ENCODE measurements around the gene PCF11.

The PCF11 gene

GRCh38 chr11:83161610-83162199, 4.8 kb downstream of the PCF11 start:
- Mint-ChIP-seq H3K36me3 (ENCODE audit: low read depth) (peaks cover 81% of the 10 kb centered on the region), H3K9me3 (no peaks in the 10 kb centered on the region), H3K4me3 (peak overlapping the region; percentile 99), H3K27ac (peak overlapping the region; percentile 63), H3K27me3 (no peaks in the 10 kb centered on the region), H3K4me1 (ENCODE audit: low read depth) (peaks cover 67% of the 10 kb centered on the region)

- H3K4me1 Mint-ChIP-seq (ENCODE audit: low read depth) = peaks cover 67% of the 10 kb centered on the region
- peaks cover 79% of the 10 kb centered on the region for H3K36me3 Mint-ChIP-seq (ENCODE audit: low read depth)
- peak overlapping the region; percentile 67 for H3K27ac Mint-ChIP-seq
- H3K27me3 Mint-ChIP-seq = no peaks in the 10 kb centered on the region
- H3K4me3 Mint-ChIP-seq = peak overlapping the region; percentile 99
- no peaks in the 10 kb centered on the region for H3K9me3 Mint-ChIP-seq
These were observed 5.4 kb downstream of the PCF11 start for GRCh38 chr11:83162377-83162776.

GRCh38 chr11:83166193-83166866, 9.4 kb downstream of the PCF11 start:
- Mint-ChIP-seq H3K36me3 (ENCODE audit: low read depth) (peaks cover 81% of the 10 kb centered on the region), H3K27ac (peak overlapping the region; percentile 28), H3K4me1 (ENCODE audit: low read depth) (peaks cover 85% of the 10 kb centered on the region), H3K4me3 (no peak overlapping the region), H3K9me3 (no peaks in the 10 kb centered on the region), H3K27me3 (no peaks in the 10 kb centered on the region)

GRCh38 chr11:83168756-83169155, 11.8 kb downstream of the PCF11 start:
- Mint-ChIP-seq H3K27ac (peak overlapping the region; percentile 3), H3K36me3 (ENCODE audit: low read depth) (peaks cover 84% of the 10 kb centered on the region), H3K4me3 (no peak overlapping the region), H3K9me3 (no peaks in the 10 kb centered on the region), H3K4me1 (ENCODE audit: low read depth) (peaks cover 83% of the 10 kb centered on the region), H3K27me3 (no peaks in the 10 kb centered on the region)

GRCh38 chr11:83170865-83171264, 13.9 kb downstream of the PCF11 start:
- Mint-ChIP-seq H3K9me3 (no peaks in the 10 kb centered on the region), H3K4me3 (peak overlapping the region; percentile 58), H3K27me3 (no peaks in the 10 kb centered on the region), H3K36me3 (ENCODE audit: low read depth) (peaks cover 74% of the 10 kb centered on the region), H3K27ac (no peak overlapping the region), H3K4me1 (ENCODE audit: low read depth) (peaks cover 85% of the 10 kb centered on the region)

- Mint-ChIP-seq H3K9me3 (no peaks in the 10 kb centered on the region), H3K36me3 (ENCODE audit: low read depth) (peaks cover 73% of the 10 kb centered on the region), H3K4me1 (ENCODE audit: low read depth) (peaks cover 85% of the 10 kb centered on the region), H3K27me3 (no peaks in the 10 kb centered on the region), H3K27ac (no peak overlapping the region), H3K4me3 (no peak overlapping the region)
These were observed 15.6 kb downstream of the PCF11 start for GRCh38 chr11:83172551-83172950.

- Mint-ChIP-seq H3K4me1 (ENCODE audit: low read depth) (peaks cover 72% of the 10 kb centered on the region), H3K27ac (no peak overlapping the region), H3K27me3 (no peaks in the 10 kb centered on the region), H3K36me3 (ENCODE audit: low read depth) (peaks cover 66% of the 10 kb centered on the region), H3K4me3 (peak overlapping the region; percentile 20), H3K9me3 (no peaks in the 10 kb centered on the region)
These were observed 17.1 kb downstream of the PCF11 start for GRCh38 chr11:83174008-83174407.

GRCh38 chr11:83175815-83176214, 18.9 kb downstream of the PCF11 start:
- H3K27me3 Mint-ChIP-seq = no peaks in the 10 kb centered on the region
- H3K4me1 Mint-ChIP-seq (ENCODE audit: low read depth) = peaks cover 58% of the 10 kb centered on the region
- H3K27ac Mint-ChIP-seq = peak overlapping the region; percentile 75
- H3K9me3 Mint-ChIP-seq = no peaks in the 10 kb centered on the region
- H3K4me3 Mint-ChIP-seq = no peak overlapping the region
- peaks cover 60% of the 10 kb centered on the region for H3K36me3 Mint-ChIP-seq (ENCODE audit: low read depth)

- Mint-ChIP-seq H3K4me1 (ENCODE audit: low read depth) (peaks cover 10% of the 10 kb centered on the region), H3K27ac (no peak overlapping the region), H3K4me3 (no peak overlapping the region), H3K36me3 (ENCODE audit: low read depth) (peaks cover 68% of the 10 kb centered on the region), H3K27me3 (no peaks in the 10 kb centered on the region), H3K9me3 (no peaks in the 10 kb centered on the region)
These were observed 24.9 kb downstream of the PCF11 start for GRCh38 chr11:83181815-83182214.

- Mint-ChIP-seq H3K27me3 (no peaks in the 10 kb centered on the region), H3K4me3 (no peak overlapping the region), H3K27ac (no peak overlapping the region), H3K9me3 (no peaks in the 10 kb centered on the region), H3K36me3 (ENCODE audit: low read depth) (peaks cover 74% of the 10 kb centered on the region), H3K4me1 (ENCODE audit: low read depth) (peaks cover 4% of the 10 kb centered on the region)
These were observed 28.8 kb downstream of the PCF11 start for GRCh38 chr11:83185767-83186166.

- Mint-ChIP-seq H3K27ac (no peak overlapping the region), H3K36me3 (ENCODE audit: low read depth) (peaks cover 78% of the 10 kb centered on the region), H3K4me3 (no peak overlapping the region), H3K4me1 (ENCODE audit: low read depth) (peaks cover 13% of the 10 kb centered on the region), H3K27me3 (no peaks in the 10 kb centered on the region), H3K9me3 (no peaks in the 10 kb centered on the region)
These were observed 30.5 kb downstream of the PCF11 start for GRCh38 chr11:83187465-83187864.

- peaks cover 41% of the 10 kb centered on the region for H3K4me1 Mint-ChIP-seq (ENCODE audit: low read depth)
- no peaks in the 10 kb centered on the region for H3K9me3 Mint-ChIP-seq
- peak overlapping the region; percentile 51 for H3K4me3 Mint-ChIP-seq
- H3K36me3 Mint-ChIP-seq (ENCODE audit: low read depth) = peaks cover 60% of the 10 kb centered on the region
- no peaks in the 10 kb centered on the region for H3K27me3 Mint-ChIP-seq
- H3K27ac Mint-ChIP-seq = peak overlapping the region; percentile 9
These were observed 34.6 kb downstream of the PCF11 start for GRCh38 chr11:83191491-83191890.

- peaks cover 46% of the 10 kb centered on the region for H3K4me1 Mint-ChIP-seq (ENCODE audit: low read depth)
- H3K27me3 Mint-ChIP-seq = no peaks in the 10 kb centered on the region
- no peaks in the 10 kb centered on the region for H3K9me3 Mint-ChIP-seq
- peaks cover 55% of the 10 kb centered on the region for H3K36me3 Mint-ChIP-seq (ENCODE audit: low read depth)
- peak overlapping the region; percentile 99 for H3K4me3 Mint-ChIP-seq
- peak overlapping the region; percentile 97 for H3K27ac Mint-ChIP-seq
These were observed 35.1 kb downstream of the PCF11 start for GRCh38 chr11:83191986-83192385.

GRCh38 chr11:83192606-83193245, 35.8 kb downstream of the PCF11 start:
- peaks cover 50% of the 10 kb centered on the region for H3K4me1 Mint-ChIP-seq (ENCODE audit: low read depth)
- H3K27ac Mint-ChIP-seq = peak overlapping the region; percentile 97
- peaks cover 48% of the 10 kb centered on the region for H3K36me3 Mint-ChIP-seq (ENCODE audit: low read depth)
- no peaks in the 10 kb centered on the region for H3K27me3 Mint-ChIP-seq
- H3K9me3 Mint-ChIP-seq = no peaks in the 10 kb centered on the region
- peak overlapping the region; percentile 99 for H3K4me3 Mint-ChIP-seq
